H1 (cell line): Measurements from ENCODE around the gene PLCB4. TPM values are rescaled to one million over a fixed set of nuclear protein-coding genes. Genes with fewer than 3 reads are reported as not detected.

ENCODE experiments used
- POLR2A ChIP-seq, 2 experiments: IDR thresholded peaks; 1 replicate in 1 of 2; 2 replicates in 1 of 2; pipeline ENCODE4 v1.6.1; 2011; ENCODE audit warnings: low read depth in 2 of 2, low read length in 2 of 2, mild to moderate bottlenecking in 2 of 2; ENCODE audit errors: control extremely low read depth in 1 of 2
- RFX5 ChIP-seq: IDR thresholded peaks from 2 replicates; pipeline ENCODE4 v1.6.1; 2011; ENCODE audit warnings: low read depth, low read length, improper control_type of control experiment, borderline replicate concordance
- SIRT6 ChIP-seq: IDR thresholded peaks from one replicate; pipeline ENCODE4 v1.7.1; 2012; ENCODE audit warnings: low read length, inconsistent platforms
- TAF7 ChIP-seq: optimal IDR thresholded peaks from 2 replicates; pipeline ENCODE3; 2011; ENCODE audit warnings: low read depth, mild to moderate bottlenecking, inconsistent platforms, low read length, moderate library complexity, borderline replicate concordance
- ZNF274 ChIP-seq: IDR thresholded peaks from 2 replicates; pipeline ENCODE4 v1.7.0; 2012; ENCODE audit warnings: low read length, borderline replicate concordance; ENCODE audit errors: extremely low read depth
- polyA plus RNA-seq, 7 experiments: library from polyadenylated mRNA; depleted of rRNA in 3 of 7; stranded (reverse) in 5 of 7; unstranded in 2 of 7; fragments of >200 nt in 5 of 7; fragments of 200-250 nt in 2 of 7; gene quantifications; 1 replicate in 5 of 7; 2 replicates in 1 of 7; 4 replicates in 1 of 7; pipeline versions ENCODE4 v1.2.1 to v1.2.3, GENCODE V29; 2011 to 2013; ENCODE audit warnings: missing spikeins in 2 of 7, mixed read lengths in 2 of 7
- total RNA-seq: library from RNA; stranded (reverse); fragmentation: NEBNext Ultra II Directional; extraction: Animal tissue kit (Norgen Biotek cat#: 25700); gene quantifications from 2 replicates; pipeline ENCODE4 v1.2.1, GENCODE V29; 2021
- TF ChIP-seq, protein P1 (sequence below): IDR thresholded peaks from 2 replicates; pipeline ENCODE4 v1.6.1; 2012; ENCODE audit warnings: inconsistent platforms

The PLCB4 gene
- total and polyA plus RNA-seq, 2 of the 8 experiments (the other 6 are each of a cell fraction or from before 2014, with no cell fraction given): 3.2 to 14.1 TPM

GRCh38 chr20:9490631-9491030 is 421.7 kb downstream of the PLCB4 start (continued):
- TF ChIP-seq SIRT6 (no peak), POLR2A (IDR thresholded peaks at IDR 0.05; ENCODE audit: control extremely low read depth in 1 of 2, low read depth in 2 of 2, low read length in 2 of 2) (no peak), ZNF274 (no peak), TAF7 (no peak), RFX5 (no peak)
- TF ChIP-seq, protein P1, sequence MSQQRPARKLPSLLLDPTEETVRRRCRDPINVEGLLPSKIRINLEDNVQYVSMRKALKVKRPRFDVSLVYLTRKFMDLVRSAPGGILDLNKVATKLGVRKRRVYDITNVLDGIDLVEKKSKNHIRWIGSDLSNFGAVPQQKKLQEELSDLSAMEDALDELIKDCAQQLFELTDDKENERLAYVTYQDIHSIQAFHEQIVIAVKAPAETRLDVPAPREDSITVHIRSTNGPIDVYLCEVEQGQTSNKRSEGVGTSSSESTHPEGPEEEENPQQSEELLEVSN: no peak
